Fibroblast of gingiva (primary cell): ENCODE measurements around the gene JCHAIN.
"Not testable (repeated sequence)": the region's sequence is repeated elsewhere in the genome, so short reads cannot be mapped to it uniquely, and the experiment has no call there.

Source experiments
- DNase-seq: peaks from one replicate; pipeline ENCODE4 v3.0.0-alpha.2; 2011; ENCODE audit warnings: low read depth

Gene JCHAIN

GRCh38 chr4:70687821-70688794 is 21.8 kb upstream of the JCHAIN start, which contains the start of gene UTP3:
UTP3 (plus strand) TSS chr4:70688532; CDS start chr4:70688678, 146 bp downstream.
- DNase-seq = peak; percentile 99

- DNase-seq = no peak
These were observed 21.1 kb upstream of the JCHAIN start for GRCh38 chr4:70687392-70687791.

- not testable (repeated sequence) for DNase-seq
These were observed 15.8 kb upstream of the JCHAIN start for GRCh38 chr4:70682142-70682541.

GRCh38 chr4:70681704-70682103 is 15.4 kb upstream of the JCHAIN start:
- DNase-seq = no peak

GRCh38 chr4:70680934-70681333 is 14.6 kb upstream of the JCHAIN start:
- DNase-seq = no peak

DNA sequence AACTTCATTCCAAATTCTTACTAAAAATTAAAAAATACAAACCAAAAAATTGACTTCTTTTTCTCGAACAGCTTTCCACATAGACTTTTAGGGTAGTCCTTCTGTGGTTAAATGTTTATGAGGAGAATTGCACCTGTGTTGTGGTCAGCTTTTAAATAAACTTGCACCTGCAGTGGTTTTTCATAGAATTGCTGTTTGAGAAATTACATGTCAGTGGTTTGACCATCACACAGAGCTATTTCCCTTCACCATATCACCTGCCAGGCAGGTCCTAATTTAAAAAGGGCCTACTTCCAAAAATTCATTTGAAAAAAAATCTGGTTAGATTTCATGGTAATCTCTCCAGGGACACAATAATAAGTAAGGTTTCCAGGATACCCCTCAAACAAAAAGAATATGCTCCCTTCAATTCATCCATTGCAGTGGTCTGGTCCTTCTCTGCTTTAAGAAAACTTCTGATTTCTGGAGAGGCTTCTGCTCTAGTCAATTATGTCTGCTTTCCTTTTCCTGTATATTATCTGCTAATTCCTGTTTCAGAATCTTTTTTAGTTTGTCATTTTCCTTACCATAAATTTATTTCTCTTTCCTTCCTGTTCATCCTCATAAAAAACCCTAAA is 12.2 kb upstream of the JCHAIN start:
- DNase-seq = no peak

DNA sequence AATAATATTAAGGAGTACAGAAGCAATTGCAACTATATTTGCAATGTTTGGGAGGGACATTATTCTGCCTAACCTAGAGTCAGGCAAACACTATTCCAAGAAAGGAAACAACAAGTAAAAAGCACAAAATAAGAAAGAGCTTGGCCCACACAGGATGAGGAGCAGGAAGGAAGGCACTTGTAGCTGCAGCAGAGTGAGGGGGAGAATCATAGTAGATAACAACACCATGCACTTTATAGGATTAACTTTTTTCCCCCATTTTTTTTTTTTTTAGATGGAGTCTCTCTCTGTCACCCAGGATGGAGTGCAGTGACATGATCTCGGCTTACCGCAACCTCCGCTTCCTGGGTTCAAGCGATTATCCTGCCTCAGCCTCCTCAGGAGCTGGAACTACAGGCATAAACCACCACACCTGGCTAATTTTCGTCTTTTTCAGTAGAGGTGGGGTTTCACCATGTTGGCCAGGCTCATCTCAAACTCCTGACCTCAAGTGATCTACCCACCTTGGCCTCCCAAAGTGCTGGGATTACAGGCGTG is 10.3 kb upstream of the JCHAIN start:
- no peak for DNase-seq

GRCh38 chr4:70674731-70675130 is 8.4 kb upstream of the JCHAIN start:
- DNase-seq = no peak

- DNase-seq = no peak
These were observed 7.9 kb upstream of the JCHAIN start for GRCh38 chr4:70674191-70674590.

GRCh38 chr4:70671091-70671490 is 4.8 kb upstream of the JCHAIN start:
- no peak for DNase-seq

DNA sequence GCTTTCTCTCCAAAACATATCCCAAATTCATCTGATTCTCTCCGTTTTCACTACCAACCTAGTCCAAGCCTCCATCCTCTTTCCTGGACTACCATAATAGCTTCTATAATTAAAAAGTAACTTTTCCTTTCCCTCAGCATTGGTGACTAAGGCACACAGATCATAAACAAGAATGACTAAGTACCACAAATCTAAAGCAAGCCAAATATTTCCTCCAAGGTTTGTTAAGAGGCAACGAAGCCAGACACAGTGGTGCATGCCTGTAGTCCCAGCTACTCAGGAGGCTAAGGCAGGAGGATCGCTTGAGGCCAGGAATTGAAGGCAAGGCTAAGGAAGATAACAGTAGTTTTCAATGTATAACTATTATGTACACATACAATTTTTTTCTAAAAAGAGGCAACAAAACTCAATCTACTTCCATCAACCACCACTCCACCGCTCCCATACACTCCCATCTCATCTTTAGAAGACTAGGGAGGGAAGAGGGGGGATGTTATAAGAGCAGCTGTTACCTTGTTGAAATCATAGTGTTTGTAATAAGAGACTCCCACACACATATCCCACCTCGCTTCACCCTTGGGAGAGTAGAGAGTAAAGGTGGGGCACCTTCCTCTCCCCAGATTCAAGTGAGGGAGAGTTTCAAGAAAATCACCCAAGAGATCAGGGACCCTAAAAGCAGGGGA is 4.2 kb upstream of the JCHAIN start:
- no peak for DNase-seq

DNA sequence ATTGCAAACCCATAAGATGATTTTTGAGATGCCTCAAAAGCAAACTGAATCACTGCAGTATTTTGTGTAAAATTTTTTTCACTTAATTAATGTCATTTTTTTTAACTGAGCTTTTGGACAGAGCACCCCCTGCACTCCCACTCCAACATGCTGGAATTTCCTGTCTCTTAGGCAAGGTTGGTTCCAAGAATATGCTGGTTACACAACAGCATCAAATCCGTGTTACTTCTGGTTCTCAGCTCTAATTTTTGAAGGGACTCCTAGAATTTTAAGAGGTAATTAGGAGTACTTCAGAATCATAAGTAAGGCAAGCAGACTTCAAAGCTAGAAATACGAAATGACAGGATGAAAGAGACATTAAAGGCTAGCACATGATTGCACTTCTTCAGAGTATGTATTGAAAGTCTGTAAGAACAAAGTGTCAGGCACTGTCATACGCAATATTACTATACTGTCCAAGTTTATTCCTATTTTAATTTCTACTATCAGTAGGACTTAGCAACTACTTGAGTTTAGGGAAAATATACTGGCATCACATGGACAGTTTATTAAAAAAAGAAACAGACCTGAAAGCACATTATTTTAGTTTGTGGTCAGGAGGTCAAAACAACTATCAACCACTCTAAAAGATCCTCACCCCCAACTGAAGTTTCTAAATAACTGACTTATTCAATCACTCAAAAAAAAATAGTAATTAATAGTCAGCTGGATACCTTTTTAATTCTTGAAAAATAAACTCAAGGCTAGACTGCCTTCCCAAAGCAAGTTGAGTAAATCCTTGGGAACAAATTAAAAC is 1.6 kb upstream of the JCHAIN start:
- no peak for DNase-seq

DNA sequence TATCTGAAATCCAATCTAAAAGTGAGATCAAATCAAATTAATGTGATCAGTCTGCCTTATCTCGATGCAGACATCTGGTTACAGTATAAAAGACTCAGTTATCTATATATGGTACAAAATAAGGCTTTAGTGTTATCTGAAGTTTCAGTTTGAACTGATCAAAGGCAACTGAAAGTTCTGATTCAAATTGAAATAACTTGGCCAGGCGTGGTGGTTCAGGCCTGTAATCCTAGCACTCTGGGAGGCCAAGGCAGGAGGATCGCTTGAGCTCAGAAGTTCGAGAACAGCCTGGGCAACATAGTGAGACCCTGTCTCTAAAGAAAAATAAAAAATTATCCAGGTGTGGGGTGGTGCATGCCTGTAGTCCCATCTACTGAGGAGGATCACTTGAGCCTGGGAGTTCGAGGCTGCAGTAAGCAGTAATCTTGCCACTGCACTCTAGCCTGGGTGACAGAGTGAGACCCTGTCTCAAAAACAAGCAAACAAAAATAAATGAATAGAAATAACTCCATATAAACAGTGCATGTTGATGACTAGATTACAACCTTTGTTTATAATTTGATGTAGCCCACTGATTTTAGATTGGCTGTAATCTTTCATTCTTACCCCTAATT is 4.9 kb downstream of the JCHAIN start:
- DNase-seq = not testable (repeated sequence)

- no peak for DNase-seq
These were observed 6.2 kb downstream of the JCHAIN start for GRCh38 chr4:70660106-70660505.

DNA sequence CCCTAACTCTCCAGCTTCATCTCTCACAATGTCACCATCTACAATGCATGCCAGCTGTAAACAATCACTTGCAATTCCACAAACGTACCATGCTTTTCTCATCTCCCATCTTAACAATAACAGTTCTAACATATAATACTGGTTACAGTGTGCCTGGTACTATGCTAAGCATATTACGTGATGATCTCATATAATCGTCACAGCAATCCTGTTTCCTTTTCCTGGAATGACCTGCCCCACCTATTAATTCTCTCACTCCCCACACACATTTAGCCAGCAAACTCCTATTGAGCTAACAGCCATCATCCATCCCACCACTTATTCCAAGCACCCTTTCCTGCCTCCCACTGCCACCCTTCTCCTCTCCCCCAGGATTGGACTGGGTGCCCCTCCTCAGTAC is 7.9 kb downstream of the JCHAIN start:
- no peak for DNase-seq

DNA sequence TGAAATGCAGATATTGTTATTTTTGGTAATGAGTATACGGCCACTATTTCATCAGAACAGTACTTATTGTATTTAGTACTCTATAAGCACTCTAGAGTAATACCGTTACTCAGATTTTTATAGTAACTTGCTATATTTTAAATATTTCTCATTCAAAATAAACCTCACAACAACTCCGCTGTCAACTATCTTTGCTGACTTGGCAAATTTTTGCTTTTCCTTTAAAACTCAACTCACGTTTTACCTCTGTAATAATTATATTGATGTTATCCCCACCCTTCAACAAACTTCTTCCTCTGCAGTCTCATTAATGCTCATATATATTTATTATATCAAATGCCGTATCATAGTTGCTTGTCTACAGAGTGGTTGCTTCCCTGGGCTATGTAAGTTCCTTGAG is 9.0 kb downstream of the JCHAIN start:
- DNase-seq = no peak

DNA sequence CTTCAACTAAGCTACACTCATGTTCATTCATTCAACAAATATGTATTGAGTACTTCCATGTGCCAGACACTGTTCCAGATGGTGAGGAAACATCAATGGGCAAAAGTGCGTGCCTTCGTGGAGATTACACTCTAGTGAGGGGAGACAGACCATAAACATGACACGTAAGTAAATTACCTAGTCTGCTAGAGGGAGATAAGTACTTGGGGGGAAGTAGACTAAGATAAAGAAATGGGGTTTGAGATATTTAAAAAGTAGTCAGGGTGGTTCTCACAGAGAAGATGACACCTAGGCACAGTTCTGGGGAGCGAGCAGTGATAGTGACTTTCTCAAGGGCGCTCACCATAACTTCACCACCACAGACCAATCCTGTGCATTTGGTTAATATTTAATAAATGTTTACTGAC is 11.7 kb downstream of the JCHAIN start:
- no peak for DNase-seq

GRCh38 chr4:70651864-70652506 is 14.3 kb downstream of the JCHAIN start:
- DNase-seq = peak; percentile 15

- not testable (repeated sequence) for DNase-seq
These were observed 15.6 kb downstream of the JCHAIN start for GRCh38 chr4:70650741-70651140.

GRCh38 chr4:70640192-70640591 is 26.1 kb downstream of the JCHAIN start:
- DNase-seq = no peak
